H1 (cell line): ENCODE data around the gene OR52B6. TPM values are rescaled to one million over a fixed set of nuclear protein-coding genes. Genes with fewer than 3 reads are reported as not detected.

Experiments used
- CTCF ChIA-PET: fragments of 300-600 bp; sonication (Branson Sonifier 250); formaldehyde crosslinking; loops from one replicate; lab custom pipeline; 2021; ENCODE audit not compliant: partially characterized antibody; lab: Charles Lee
- POLR2A ChIA-PET: fragments of 300-600 bp; sonication (Branson Sonifier 250); formaldehyde crosslinking; loops from one replicate; lab custom pipeline; 2021; ENCODE audit warnings: inconsistent platforms; ENCODE audit not compliant: partially characterized antibody; lab: Charles Lee
- DNase-seq, 2 experiments: peaks; one replicate each; pipeline versions ENCODE4 v3.0.0 to v3.0.0-alpha.2; 2010 to 2022; ENCODE audit warnings: low spot score in 2 of 2, low read depth in 1 of 2, mixed read lengths in 1 of 2
- FAIRE-seq: peaks from 2 replicates; lab custom pipeline; 2011; peaks lifted over from hg19 to GRCh38; lab: Jason Lieb, UNC
- H2AFZ ChIP-seq: 2 replicates; pipeline ENCODE4 v1.8.1; 2012; ENCODE audit warnings: low read length, inconsistent platforms
- H2AK5ac ChIP-seq: 2 replicates; pipeline ENCODE4 v1.6.1; 2013; ENCODE audit warnings: low read depth, low read length
- H2BK120ac ChIP-seq: replicated peaks from 2 replicates; pipeline ENCODE3; 2013; ENCODE audit warnings: low read depth, low read length, inconsistent platforms
- H2BK12ac ChIP-seq: 2 replicates; pipeline ENCODE4 v1.6.1; 2013; ENCODE audit warnings: low read depth, low read length
- H2BK15ac ChIP-seq: 2 replicates; pipeline ENCODE4 v1.6.1; 2013; ENCODE audit warnings: low read length
- H2BK20ac ChIP-seq: 2 replicates; pipeline ENCODE4 v1.6.1; 2013; ENCODE audit warnings: low read length
- H2BK5ac ChIP-seq: 2 replicates; pipeline ENCODE4 v1.6.1; 2013; ENCODE audit warnings: low read depth, low read length
- H3K14ac ChIP-seq: 2 replicates; pipeline ENCODE4 v1.6.1; 2013; ENCODE audit warnings: inconsistent platforms; ENCODE audit not compliant: insufficient read length
- H3K18ac ChIP-seq: 2 replicates; pipeline ENCODE4 v1.6.1; 2013; ENCODE audit warnings: low read length; ENCODE audit errors: extremely low read depth
- H3K23ac ChIP-seq: 2 replicates; pipeline ENCODE4 v1.6.1; 2013; ENCODE audit warnings: inconsistent platforms; ENCODE audit not compliant: insufficient read length
- H3K23me2 ChIP-seq: 2 replicates; pipeline ENCODE4 v1.6.1; 2013; ENCODE audit warnings: low read depth, low read length
- H3K27ac ChIP-seq: 2 replicates; pipeline ENCODE4 v1.6.1; 2011; ENCODE audit warnings: low read depth, low read length, inconsistent platforms
- H3K27me3 ChIP-seq, 4 experiments: replicated peaks in 1 of 4; 1 replicate in 1 of 4; 2 replicates in 3 of 4; pipeline versions ENCODE4 v1.6.1 to v1.8.1; 2011 to 2013; ENCODE audit warnings: low read length in 3 of 4, mild to moderate bottlenecking in 3 of 4, inconsistent platforms in 2 of 4, mixed read lengths in 2 of 4, moderate library complexity in 1 of 4; ENCODE audit not compliant: control insufficient read depth in 3 of 4, insufficient read depth in 3 of 4; ENCODE audit errors: extremely low read depth in 1 of 4
- H3K36me3 ChIP-seq, 4 experiments: 2 replicates each; pipeline versions ENCODE4 v1.6.1 to v1.8.1; 2011 to 2013; ENCODE audit warnings: mild to moderate bottlenecking in 4 of 4, low read length in 3 of 4, moderate library complexity in 2 of 4, control low read depth in 1 of 4, inconsistent platforms in 1 of 4; ENCODE audit not compliant: insufficient read depth in 4 of 4, control insufficient read depth in 2 of 4
- H3K4ac ChIP-seq: replicated peaks from 2 replicates; pipeline ENCODE3; 2013; ENCODE audit warnings: low read length, low read depth, mixed read lengths, inconsistent platforms; ENCODE audit not compliant: insufficient read length
- H3K4me1 ChIP-seq, 4 experiments: replicated peaks in 1 of 4; 1 replicate in 1 of 4; 2 replicates in 3 of 4; pipeline versions ENCODE4 v1.6.1 to v1.8.1; 2011 to 2013; ENCODE audit warnings: low read length in 3 of 4, inconsistent platforms in 2 of 4, mixed read lengths in 1 of 4; ENCODE audit not compliant: insufficient read depth in 4 of 4, control insufficient read depth in 3 of 4
- H3K4me2 ChIP-seq, 2 experiments: 2 replicates each; pipeline versions ENCODE4 v1.6.1 to v1.8.1; 2011 to 2013; ENCODE audit warnings: low read depth in 2 of 2, low read length in 2 of 2, control low read depth in 1 of 2, inconsistent platforms in 1 of 2, mild to moderate bottlenecking in 1 of 2; ENCODE audit not compliant: insufficient read depth in 1 of 2
- H3K4me3 ChIP-seq, 4 experiments: fragments of 200-600, 300-600 bp in 1 of 4; sonication (generic), shearing (Covaris generic), sonication (Bioruptor Twin) in 1 of 4; 2 replicates each; pipeline versions ENCODE4 v1.5.1 to v1.8.1; 2011 to 2016; ENCODE audit warnings: low read length in 4 of 4, low read depth in 3 of 4, control low read depth in 2 of 4, inconsistent platforms in 2 of 4, mild to moderate bottlenecking in 2 of 4, mixed read lengths in 1 of 4, moderate library complexity in 1 of 4; ENCODE audit not compliant: insufficient read depth in 2 of 4; ENCODE audit errors: extremely low read depth in 1 of 4
- H3K56ac ChIP-seq: replicated peaks from 2 replicates; pipeline ENCODE3; 2013; ENCODE audit warnings: low read depth, mild to moderate bottlenecking, mixed read lengths, low read length, inconsistent platforms; ENCODE audit not compliant: insufficient read length
- H3K79me1 ChIP-seq: 2 replicates; pipeline ENCODE4 v1.6.1; 2013; ENCODE audit warnings: low read depth, low read length, control low read depth
- H3K79me2 ChIP-seq, 2 experiments: 2 replicates each; pipeline versions ENCODE4 v1.6.1 to v1.8.1; 2012 to 2013; ENCODE audit warnings: low read length in 2 of 2, mild to moderate bottlenecking in 2 of 2, inconsistent platforms in 1 of 2; ENCODE audit not compliant: insufficient read depth in 2 of 2, control insufficient read depth in 1 of 2
- H3K9ac ChIP-seq, 4 experiments: replicated peaks in 1 of 4; 1 replicate in 1 of 4; 2 replicates in 3 of 4; pipeline versions ENCODE4 v1.6.1 to v1.8.1; 2011 to 2013; ENCODE audit warnings: low read depth in 3 of 4, low read length in 3 of 4, control low read depth in 2 of 4, mild to moderate bottlenecking in 2 of 4, moderate library complexity in 2 of 4, inconsistent platforms in 1 of 4; ENCODE audit errors: extremely low read depth in 1 of 4
- H3K9me3 ChIP-seq, 2 experiments: 2 replicates each; pipeline versions ENCODE4 v1.6.1 to v1.8.1; 2012 to 2013; ENCODE audit warnings: mild to moderate bottlenecking in 2 of 2, moderate library complexity in 2 of 2, control low read depth in 1 of 2, inconsistent platforms in 1 of 2, low read depth in 1 of 2, low read length in 1 of 2, mixed read lengths in 1 of 2; ENCODE audit not compliant: insufficient read depth in 2 of 2
- H4K20me1 ChIP-seq, 2 experiments: replicated peaks in 1 of 2; 2 replicates each; pipeline versions ENCODE3 to v1.8.1; 2011 to 2013; ENCODE audit warnings: inconsistent platforms in 2 of 2, low read length in 2 of 2, mild to moderate bottlenecking in 1 of 2; ENCODE audit not compliant: insufficient read depth in 2 of 2, control insufficient read depth in 1 of 2
- H4K5ac ChIP-seq: 2 replicates; pipeline ENCODE4 v1.6.1; 2013; ENCODE audit warnings: low read length, low read depth, mixed read lengths, inconsistent platforms; ENCODE audit not compliant: insufficient read length
- H4K8ac ChIP-seq: 2 replicates; pipeline ENCODE4 v1.8.0; 2013; ENCODE audit warnings: mild to moderate bottlenecking, moderate library complexity, low read length, inconsistent platforms; ENCODE audit not compliant: insufficient read depth; ENCODE audit errors: extremely low read depth
- H4K91ac ChIP-seq: replicated peaks from 2 replicates; pipeline ENCODE3; 2013; ENCODE audit warnings: low read length, mixed read lengths, inconsistent platforms; ENCODE audit not compliant: insufficient read length
- ATF2 ChIP-seq: IDR thresholded peaks from 2 replicates; pipeline ENCODE4 v1.6.1; 2012; ENCODE audit warnings: low read length, inconsistent platforms
- BCL11A ChIP-seq, 2 experiments: IDR thresholded peaks; one replicate each; pipeline ENCODE4 v1.6.1; 2011; ENCODE audit warnings: low read depth in 2 of 2, low read length in 2 of 2, mild to moderate bottlenecking in 2 of 2
- BRCA1 ChIP-seq: IDR thresholded peaks from 2 replicates; pipeline ENCODE4 v1.6.1; 2012; ENCODE audit warnings: low read depth, low read length, improper control_type of control experiment
- CHD2 ChIP-seq: IDR thresholded peaks from 2 replicates; pipeline ENCODE4 v1.6.1; 2012; ENCODE audit warnings: low read length, improper control_type of control experiment
- CTBP2 ChIP-seq: IDR thresholded peaks from 2 replicates; pipeline ENCODE4 v1.7.0; 2011; ENCODE audit warnings: borderline replicate concordance, mild to moderate bottlenecking, moderate library complexity, mixed read lengths, low read length; ENCODE audit not compliant: insufficient read depth, insufficient read length
- EP300 ChIP-seq, 2 experiments: IDR thresholded peaks; 1 replicate in 1 of 2; 2 replicates in 1 of 2; pipeline ENCODE4 v1.6.1; 2011 to 2012; ENCODE audit warnings: low read depth in 2 of 2, low read length in 2 of 2, mild to moderate bottlenecking in 2 of 2, borderline replicate concordance in 1 of 2, inconsistent platforms in 1 of 2, moderate library complexity in 1 of 2
- POLR2A ChIP-seq, 2 experiments: IDR thresholded peaks; 1 replicate in 1 of 2; 2 replicates in 1 of 2; pipeline ENCODE4 v1.6.1; 2011; ENCODE audit warnings: low read depth in 2 of 2, low read length in 2 of 2, mild to moderate bottlenecking in 2 of 2; ENCODE audit errors: control extremely low read depth in 1 of 2
- SP1 ChIP-seq: IDR thresholded peaks from 2 replicates; pipeline ENCODE4 v1.6.1; 2011; ENCODE audit warnings: low read depth, low read length
- WGBS, 2 experiments: shearing (Covaris generic) in 1 of 2; methylation state at CpG; one replicate each; pipeline versions ENCODE4 v1.1.6 to v1.1.7; 2013 to 2015; ENCODE audit warnings: low lambda C conversion rate in 2 of 2, mixed read lengths in 2 of 2, inconsistent platforms in 1 of 2, low coverage in 1 of 2, missing lambda C conversion rate in 1 of 2; ENCODE audit not compliant: insufficient replicate concordance in 2 of 2, insufficient coverage in 1 of 2, insufficient read length in 1 of 2; ENCODE audit errors: extremely low coverage in 1 of 2, missing lambda C conversion rate in 1 of 2; 5-methylcytosine and 5-hydroxymethylcytosine counted together
- polyA plus RNA-seq, 7 experiments: library from polyadenylated mRNA; depleted of rRNA in 3 of 7; stranded (reverse) in 5 of 7; unstranded in 2 of 7; fragments of >200 nt in 5 of 7; fragments of 200-250 nt in 2 of 7; gene quantifications; 1 replicate in 5 of 7; 2 replicates in 1 of 7; 4 replicates in 1 of 7; pipeline versions ENCODE4 v1.2.1 to v1.2.3, GENCODE V29; 2011 to 2013; ENCODE audit warnings: missing spikeins in 2 of 7, mixed read lengths in 2 of 7
- total RNA-seq: library from RNA; stranded (reverse); fragmentation: NEBNext Ultra II Directional; extraction: Animal tissue kit (Norgen Biotek cat#: 25700); gene quantifications from 2 replicates; pipeline ENCODE4 v1.2.1, GENCODE V29; 2021
- TF ChIP-seq, protein P1 (sequence below): IDR thresholded peaks from 2 replicates; pipeline ENCODE4 v1.6.1; 2012; ENCODE audit warnings: inconsistent platforms

Gene OR52B6
- total and polyA plus RNA-seq, 2 of the 8 experiments (the other 6 are each of a cell fraction or from before 2014, with no cell fraction given): not detected

GRCh38 chr11:5605849-5606248, 25.2 kb downstream of the OR52B6 start:
- H3K9me3 ChIP-seq: no peaks in the 10 kb centered on the region
- no peak overlapping the region for H2AK5ac ChIP-seq
- no peak overlapping the region for H2BK20ac ChIP-seq
- H4K20me1 ChIP-seq: peaks cover 0 to 4% of the 10 kb centered on the region in 2 experiments
- no peak for DNase-seq
- H3K18ac ChIP-seq: no peak overlapping the region
- H2BK5ac ChIP-seq: no peak overlapping the region
- no peak overlapping the region for H3K14ac ChIP-seq
- H3K23ac ChIP-seq: no peak overlapping the region
- ChIA-PET POLR2A (no interaction called here), CTCF (interaction anchor here (1.5 kb wide), 1 partner anchor 9 kb away, joined by 4 read pairs; the partner anchor contains the start of gene TRIM6)
- no peak overlapping the region for H3K27ac ChIP-seq
- no peak overlapping the region for H2BK12ac ChIP-seq
- H4K5ac ChIP-seq: no peak overlapping the region
- H3K79me2 ChIP-seq: peaks cover 3 to 20% of the 10 kb centered on the region in 2 experiments; a peak in 3 of 4 replicates
- 93% methylated on average over 5 of the region's 5 CpGs; no CpG with 5 or more reads in 1 of the 2 experiments for WGBS, 2 experiments
- no peak overlapping the region for H2BK120ac ChIP-seq
- H2BK15ac ChIP-seq: no peak overlapping the region
- no peaks in the 10 kb centered on the region for H3K79me1 ChIP-seq
- H3K9ac ChIP-seq: no peak overlapping the region
- no peaks in the 10 kb centered on the region for H3K27me3 ChIP-seq
- no peak overlapping the region for H3K4me3 ChIP-seq
- H3K23me2 ChIP-seq: no peaks in the 10 kb centered on the region
- H3K4me1 ChIP-seq: peaks cover 0 to 2% (median 0%) of the 10 kb centered on the region in 4 experiments; a peak in 1 of 7 replicates
- TF ChIP-seq SP1: no peak
- no peak for TF ChIP-seq BCL11A (IDR thresholded peaks at IDR 0.05; ENCODE audit: low read depth in 2 of 2, low read length in 2 of 2)
- TF ChIP-seq, protein P1, sequence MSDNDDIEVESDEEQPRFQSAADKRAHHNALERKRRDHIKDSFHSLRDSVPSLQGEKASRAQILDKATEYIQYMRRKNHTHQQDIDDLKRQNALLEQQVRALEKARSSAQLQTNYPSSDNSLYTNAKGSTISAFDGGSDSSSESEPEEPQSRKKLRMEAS: no peak
- TF ChIP-seq EP300 (IDR thresholded peaks at IDR 0.05; ENCODE audit: borderline replicate concordance in 1 of 2, low read depth in 2 of 2, low read length in 2 of 2): no peak
- no peak for TF ChIP-seq POLR2A (IDR thresholded peaks at IDR 0.05; ENCODE audit: control extremely low read depth in 1 of 2, low read depth in 2 of 2, low read length in 2 of 2)
- no peak for TF ChIP-seq BRCA1
- no peak for TF ChIP-seq CHD2
- TF ChIP-seq CTBP2: no peak
- no peak for TF ChIP-seq ATF2
- no peak overlapping the region for H3K4ac ChIP-seq
- no peak overlapping the region for H4K8ac ChIP-seq
- H3K4me2 ChIP-seq: no peak overlapping the region
- peaks cover 4 to 44% (median 37%) of the 10 kb centered on the region in 4 experiments; a peak in 7 of 8 replicates for H3K36me3 ChIP-seq
- no peak for FAIRE-seq
- H4K91ac ChIP-seq: no peak overlapping the region
- H2AFZ ChIP-seq: no peak overlapping the region
- no peak overlapping the region for H3K56ac ChIP-seq
